Immature natural killer cell (primary cell): Measurements from ENCODE around the gene SPATA18. TPM values are rescaled to one million over a fixed set of nuclear protein-coding genes. Genes with fewer than 3 reads are reported as not detected.

Source experiments
- DNase-seq, 3 donors: peaks; one replicate each; pipeline ENCODE4 v3.0.0; 2022; ENCODE audit warnings: mixed read lengths in 1 of 3
- H3K27ac Mint-ChIP-seq, 6 donors: one replicate each; pipeline ENCODE4 v1.8.0; 2020; ENCODE audit warnings: mixed read lengths in 6 of 6, mild to moderate bottlenecking in 5 of 6, inconsistent platforms in 4 of 6, moderate library complexity in 3 of 6
- H3K27me3 Mint-ChIP-seq, 3 donors: one replicate each; pipeline ENCODE4 v1.8.0; 2020 to 2021; ENCODE audit warnings: low read depth in 3 of 3, mild to moderate bottlenecking in 3 of 3, mixed read lengths in 3 of 3, moderate library complexity in 3 of 3, inconsistent platforms in 1 of 3
- H3K36me3 Mint-ChIP-seq, 3 donors: one replicate each; pipeline ENCODE4 v1.8.0; 2020; ENCODE audit warnings: mixed read lengths in 3 of 3, inconsistent platforms in 2 of 3, mild to moderate bottlenecking in 2 of 3
- H3K4me1 Mint-ChIP-seq, 2 donors: one replicate each; pipeline ENCODE4 v1.8.0; 2020; ENCODE audit warnings: inconsistent platforms in 2 of 2, mild to moderate bottlenecking in 2 of 2, mixed read lengths in 2 of 2, moderate library complexity in 1 of 2
- H3K4me3 Mint-ChIP-seq, 5 donors: one replicate each; pipeline ENCODE4 v1.8.0; 2020; ENCODE audit warnings: mild to moderate bottlenecking in 5 of 5, mixed read lengths in 5 of 5, inconsistent platforms in 3 of 5, moderate library complexity in 3 of 5
- H3K9me3 Mint-ChIP-seq, 6 donors: one replicate each; pipeline ENCODE4 v1.8.0; 2020; ENCODE audit warnings: mild to moderate bottlenecking in 6 of 6, mixed read lengths in 6 of 6, inconsistent platforms in 4 of 6, moderate library complexity in 3 of 6
- polyA plus RNA-seq, 3 donors: library from polyadenylated mRNA; unstranded; fragments of 300-500 nt; fragmentation: Illumina TruSeq; gene quantifications; one replicate each; pipeline ENCODE4 v1.2.3, GENCODE V29; 2021

SPATA18 gene
- polyA plus RNA-seq: not detected

- Mint-ChIP-seq H3K9me3 (peaks cover 0 to 24% (median under 1%) of the 10 kb centered on the region in 6 donors), H3K27me3 (peaks cover 22 to 35% (median 30%) of the 10 kb centered on the region in 3 donors), H3K4me1 (peaks cover 6 to 7% of the 10 kb centered on the region in 2 donors), H3K36me3 (peaks cover 0 to 4% (median 0%) of the 10 kb centered on the region in 3 donors), H3K4me3 (peak within 1 kb of the TSS in 1 of 5 donors; percentile 26), H3K27ac (no peak within 1 kb of the TSS)
- no peak for DNase-seq
Measured at GRCh38 chr4:52051213-52051614, at the start of gene SPATA18. Gene SPATA18 (plus strand): TSS chr4:52051304. CDS start chr4:52051705, 401 bp downstream.

DNA sequence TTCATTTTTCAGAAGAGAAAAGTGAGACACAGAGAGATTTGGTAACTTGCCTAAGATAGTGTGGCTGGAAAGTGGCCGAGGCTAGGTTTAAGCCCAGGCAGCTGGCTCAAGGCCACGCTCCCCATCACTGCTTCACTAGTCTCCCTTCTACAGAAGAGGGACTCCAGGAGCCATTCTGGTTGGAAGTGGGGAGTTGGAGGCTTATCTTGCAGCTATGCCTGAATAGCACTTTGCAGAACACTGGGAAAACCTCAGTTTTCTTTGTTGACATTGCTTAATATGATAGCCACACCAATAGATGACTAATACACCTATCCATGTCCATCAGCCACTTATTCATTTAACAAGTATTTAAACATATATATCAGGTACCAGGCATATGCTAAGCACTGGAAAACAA lies 49.5 kb upstream of the SPATA18 start:
- no peak overlapping the region for H3K27ac Mint-ChIP-seq
- H3K36me3 Mint-ChIP-seq: no peaks in the 10 kb centered on the region
- no peaks in the 10 kb centered on the region for H3K4me1 Mint-ChIP-seq
- H3K27me3 Mint-ChIP-seq: peaks cover 0 to 3% (median 0%) of the 10 kb centered on the region in 3 donors
- no peak overlapping the region for H3K4me3 Mint-ChIP-seq
- no peaks in the 10 kb centered on the region for H3K9me3 Mint-ChIP-seq
- DNase-seq: no peak

- H3K27me3 Mint-ChIP-seq: peaks cover 0 to 2% (median 0%) of the 10 kb centered on the region in 3 donors
- H3K9me3 Mint-ChIP-seq: no peaks in the 10 kb centered on the region
Measured at GRCh38 chr4:52004414-52004813, 46.7 kb upstream of the SPATA18 start.

DNA sequence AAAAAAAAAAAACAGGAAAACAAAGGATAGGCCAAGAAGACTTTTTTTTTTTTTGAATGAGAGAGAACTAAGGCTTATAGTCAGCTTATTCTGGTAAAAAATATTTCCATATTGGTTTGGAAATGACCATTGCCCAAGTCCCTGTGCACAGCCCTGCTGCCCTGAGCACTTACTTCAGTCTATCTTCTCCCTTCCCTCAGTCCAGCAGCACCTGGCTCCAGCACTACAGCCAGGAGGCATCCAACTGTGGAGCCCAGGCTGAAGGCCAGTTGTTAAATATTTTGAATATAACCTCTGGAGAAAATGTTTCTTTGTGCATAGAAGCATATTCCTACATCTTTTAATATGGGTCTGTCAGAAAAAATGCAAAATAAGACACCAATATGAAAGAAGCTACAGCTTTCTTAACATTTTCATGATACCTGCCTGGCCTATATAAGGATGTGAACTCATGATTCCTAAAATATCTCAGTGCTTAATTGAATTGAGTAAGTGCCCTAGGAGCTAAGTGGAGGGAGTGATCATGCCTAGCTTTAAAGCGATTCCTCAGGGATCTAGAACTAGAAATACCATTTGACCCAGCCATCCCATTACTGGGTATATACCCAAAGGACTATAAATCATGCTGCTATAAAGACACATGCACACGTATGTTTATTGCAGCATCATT lies 45.4 kb upstream of the SPATA18 start:
- DNase-seq: no peak
- Mint-ChIP-seq H3K9me3 (no peaks in the 10 kb centered on the region), H3K4me1 (no peaks in the 10 kb centered on the region), H3K36me3 (no peaks in the 10 kb centered on the region), H3K27me3 (peaks cover 0 to 2% (median 0%) of the 10 kb centered on the region in 3 donors), H3K4me3 (no peak overlapping the region), H3K27ac (no peak overlapping the region)

More at GRCh38 chr4:52004414-52004813, 46.7 kb upstream of the SPATA18 start:
- no peak overlapping the region for H3K4me3 Mint-ChIP-seq
- no peaks in the 10 kb centered on the region for H3K36me3 Mint-ChIP-seq
- DNase-seq: no peak
- H3K4me1 Mint-ChIP-seq: no peaks in the 10 kb centered on the region
- no peak overlapping the region for H3K27ac Mint-ChIP-seq

DNA sequence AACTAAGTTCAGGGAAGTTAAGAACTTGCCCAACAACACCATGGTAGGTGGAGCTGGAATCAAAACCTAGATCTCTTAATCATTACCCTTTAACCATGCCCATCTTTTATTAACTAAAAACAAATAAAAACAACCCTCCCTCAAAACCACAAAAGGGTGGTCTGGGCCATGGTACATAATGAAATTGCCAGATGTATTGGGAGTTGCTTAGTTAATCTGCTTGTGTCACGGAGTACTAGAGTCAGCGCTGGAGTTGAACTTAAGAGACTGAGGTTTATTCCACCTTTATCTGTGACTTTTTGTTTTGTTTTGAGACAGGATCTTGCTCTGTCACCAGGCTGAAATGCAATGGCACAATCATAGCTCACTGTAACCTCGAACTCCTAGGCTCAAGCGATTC lies 44.2 kb upstream of the SPATA18 start:
- no peaks in the 10 kb centered on the region for H3K4me1 Mint-ChIP-seq
- H3K9me3 Mint-ChIP-seq: no peaks in the 10 kb centered on the region
- H3K27ac Mint-ChIP-seq: no peak overlapping the region
- H3K4me3 Mint-ChIP-seq: no peak overlapping the region
- no peaks in the 10 kb centered on the region for H3K36me3 Mint-ChIP-seq
- no peaks in the 10 kb centered on the region for H3K27me3 Mint-ChIP-seq
- DNase-seq: no peak

DNA sequence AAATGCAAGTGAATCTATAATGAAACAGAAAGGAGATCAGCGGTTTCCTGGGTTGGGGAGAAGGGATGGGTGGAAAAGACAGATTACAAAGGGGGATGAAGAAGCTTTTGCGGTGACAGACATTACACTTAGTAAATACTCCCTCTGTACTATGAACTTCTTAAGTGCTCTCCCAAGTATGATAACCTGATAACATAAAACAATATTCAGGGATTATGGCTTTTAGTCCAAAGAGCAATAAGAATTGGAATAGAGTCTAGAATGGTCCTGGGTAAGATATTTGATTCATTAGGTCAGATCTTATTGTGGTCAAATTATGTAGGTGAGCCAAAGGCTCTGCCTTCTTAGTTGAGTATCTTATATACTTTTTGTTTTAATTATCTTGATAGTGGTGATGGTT lies 40.1 kb upstream of the SPATA18 start:
- H3K9me3 Mint-ChIP-seq: no peaks in the 10 kb centered on the region
- H3K27me3 Mint-ChIP-seq: no peaks in the 10 kb centered on the region
- H3K4me3 Mint-ChIP-seq: no peak overlapping the region
- no peak overlapping the region for H3K27ac Mint-ChIP-seq
- no peaks in the 10 kb centered on the region for H3K4me1 Mint-ChIP-seq
- DNase-seq: no peak
- no peaks in the 10 kb centered on the region for H3K36me3 Mint-ChIP-seq

GRCh38 chr4:52012651-52013050 lies 38.5 kb upstream of the SPATA18 start:
- DNase-seq: no peak
- peak overlapping the region in 1 of 6 donors; percentile 25 for H3K27ac Mint-ChIP-seq
- H3K36me3 Mint-ChIP-seq: no peaks in the 10 kb centered on the region
- H3K27me3 Mint-ChIP-seq: no peaks in the 10 kb centered on the region
- H3K4me3 Mint-ChIP-seq: no peak overlapping the region
- H3K4me1 Mint-ChIP-seq: no peaks in the 10 kb centered on the region
- H3K9me3 Mint-ChIP-seq: no peaks in the 10 kb centered on the region

DNA sequence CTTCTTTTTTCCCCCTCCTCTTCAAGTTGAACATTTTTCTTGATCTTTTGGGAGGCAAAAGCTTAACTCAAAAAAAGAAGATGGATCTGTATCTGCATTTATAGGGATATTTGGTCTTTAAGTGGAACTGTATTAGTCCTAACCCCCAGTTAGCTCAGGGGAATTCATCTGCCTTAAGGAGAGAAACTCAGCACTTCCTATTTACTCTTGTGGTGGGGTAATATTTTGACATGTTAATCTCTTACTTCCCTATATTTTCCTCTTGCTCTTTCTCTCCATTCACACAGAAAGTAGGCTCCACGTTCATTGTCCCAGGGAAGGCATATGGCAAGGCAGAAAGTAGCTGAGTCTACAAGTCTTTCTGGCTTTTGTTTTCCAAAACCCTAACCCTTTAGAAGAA lies 36.2 kb upstream of the SPATA18 start:
- H3K4me1 Mint-ChIP-seq: peaks cover 0 to 5% of the 10 kb centered on the region in 2 donors
- H3K27ac Mint-ChIP-seq: no peak overlapping the region
- H3K27me3 Mint-ChIP-seq: no peaks in the 10 kb centered on the region
- no peaks in the 10 kb centered on the region for H3K36me3 Mint-ChIP-seq
- no peak overlapping the region for H3K4me3 Mint-ChIP-seq
- DNase-seq: no peak
- no peaks in the 10 kb centered on the region for H3K9me3 Mint-ChIP-seq

GRCh38 chr4:52015366-52015765 lies 35.7 kb upstream of the SPATA18 start:
- peaks cover 0 to 5% of the 10 kb centered on the region in 2 donors for H3K4me1 Mint-ChIP-seq
- DNase-seq: no peak
- H3K36me3 Mint-ChIP-seq: no peaks in the 10 kb centered on the region
- H3K9me3 Mint-ChIP-seq: no peaks in the 10 kb centered on the region
- no peaks in the 10 kb centered on the region for H3K27me3 Mint-ChIP-seq
- H3K27ac Mint-ChIP-seq: no peak overlapping the region
- H3K4me3 Mint-ChIP-seq: no peak overlapping the region

DNA sequence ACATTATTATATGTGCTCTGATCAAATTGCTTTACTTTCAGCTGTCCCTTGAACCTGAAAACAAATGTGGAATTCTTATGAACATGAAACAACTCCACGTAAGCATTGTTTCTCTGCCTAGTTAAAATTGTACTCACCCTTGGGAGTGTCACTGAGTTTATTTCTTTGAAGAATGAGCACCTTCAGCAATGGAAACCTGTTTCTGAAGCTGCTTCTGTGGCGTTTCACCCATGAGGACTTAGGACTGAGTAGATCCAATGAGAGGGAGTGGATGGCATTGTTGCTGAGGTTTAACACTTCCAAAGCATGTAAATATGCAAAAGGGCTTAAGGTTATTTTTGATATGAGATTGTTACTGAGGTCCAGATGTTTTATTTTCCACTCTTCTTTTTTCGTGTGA lies 34.1 kb upstream of the SPATA18 start:
- no peaks in the 10 kb centered on the region for H3K27me3 Mint-ChIP-seq
- H3K9me3 Mint-ChIP-seq: no peaks in the 10 kb centered on the region
- H3K27ac Mint-ChIP-seq: no peak overlapping the region
- no peak overlapping the region for H3K4me3 Mint-ChIP-seq
- no peak for DNase-seq
- no peaks in the 10 kb centered on the region for H3K36me3 Mint-ChIP-seq
- peaks cover 0 to 5% of the 10 kb centered on the region in 2 donors for H3K4me1 Mint-ChIP-seq

DNA sequence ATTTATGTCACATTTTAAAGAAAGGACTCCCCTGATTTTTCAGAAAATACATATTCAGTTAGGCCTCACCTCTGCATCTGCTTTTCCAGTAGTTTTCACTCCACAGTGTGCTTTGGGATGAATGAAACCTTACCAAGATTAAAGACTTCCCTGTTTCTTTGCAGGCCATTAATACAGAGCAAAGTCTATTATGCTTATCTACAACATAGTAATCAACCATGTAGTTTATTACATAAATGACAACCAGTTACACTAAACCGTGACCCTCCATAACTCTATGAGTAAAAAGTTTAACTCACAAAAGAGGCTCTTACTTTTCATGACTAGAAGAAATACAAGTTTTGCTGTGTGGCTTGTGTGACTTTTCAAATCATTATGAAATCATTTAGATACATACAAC lies 33.3 kb upstream of the SPATA18 start:
- no peak overlapping the region for H3K4me3 Mint-ChIP-seq
- H3K4me1 Mint-ChIP-seq: peaks cover 0 to 5% of the 10 kb centered on the region in 2 donors
- no peak overlapping the region for H3K27ac Mint-ChIP-seq
- H3K27me3 Mint-ChIP-seq: no peaks in the 10 kb centered on the region
- no peaks in the 10 kb centered on the region for H3K36me3 Mint-ChIP-seq
- no peaks in the 10 kb centered on the region for H3K9me3 Mint-ChIP-seq
- DNase-seq: no peak

GRCh38 chr4:52019936-52020657 lies 31.0 kb upstream of the SPATA18 start, which contains the start of gene LRRC66:
Gene LRRC66 (minus strand): TSS chr4:52020363. CDS start chr4:52017613, 2,750 bp downstream.
- peaks cover 0 to 5% of the 10 kb centered on the region in 2 donors for H3K4me1 Mint-ChIP-seq
- H3K9me3 Mint-ChIP-seq: no peaks in the 10 kb centered on the region
- no peak within 1 kb of the TSS for H3K4me3 Mint-ChIP-seq
- H3K27me3 Mint-ChIP-seq: no peaks in the 10 kb centered on the region
- no peak within 1 kb of the TSS for H3K27ac Mint-ChIP-seq
- DNase-seq: no peak
- H3K36me3 Mint-ChIP-seq: no peaks in the 10 kb centered on the region

- Mint-ChIP-seq H3K27ac (no peak overlapping the region), H3K4me1 (peaks cover 0 to 2% of the 10 kb centered on the region in 2 donors), H3K27me3 (peaks cover 0 to 5% (median 0%) of the 10 kb centered on the region in 3 donors), H3K9me3 (no peaks in the 10 kb centered on the region), H3K36me3 (no peaks in the 10 kb centered on the region), H3K4me3 (no peak overlapping the region)
- DNase-seq: no peak
Measured at GRCh38 chr4:52028970-52029369, 22.1 kb upstream of the SPATA18 start.

- no peak for DNase-seq
- no peak overlapping the region for H3K4me3 Mint-ChIP-seq
- peaks cover 0 to 4% (median 4%) of the 10 kb centered on the region in 3 donors for H3K27me3 Mint-ChIP-seq
- H3K4me1 Mint-ChIP-seq: peaks cover under 1 to 4% of the 10 kb centered on the region in 2 donors
- H3K9me3 Mint-ChIP-seq: peaks cover 0 to 1% (median 0%) of the 10 kb centered on the region in 6 donors
- no peaks in the 10 kb centered on the region for H3K36me3 Mint-ChIP-seq
- H3K27ac Mint-ChIP-seq: no peak overlapping the region
Measured at GRCh38 chr4:52032005-52032404, 19.1 kb upstream of the SPATA18 start.
